H9 (cell line): ENCODE results near the gene GALNS. TPM values are rescaled to one million over a fixed set of nuclear protein-coding genes. Genes with fewer than 3 reads are reported as not detected.

Experiments
- DNase-seq: peaks from one replicate; pipeline ENCODE4 v3.0.0-alpha.2; 2017
- H2AFZ ChIP-seq: one replicate; pipeline ENCODE4 v1.6.1; 2013; ENCODE audit warnings: mild to moderate bottlenecking, low read length, control low read depth, moderate library complexity
- H2AK5ac ChIP-seq: 2 replicates; pipeline ENCODE4 v1.6.1; 2013; ENCODE audit warnings: low read length, control low read depth, mixed read lengths; ENCODE audit not compliant: insufficient read length
- H2BK120ac ChIP-seq: one replicate; pipeline ENCODE4 v1.6.1; 2013; ENCODE audit warnings: low read depth, mild to moderate bottlenecking, low read length, control low read depth, inconsistent platforms; ENCODE audit not compliant: poor library complexity, severe bottlenecking
- H2BK12ac ChIP-seq: 2 replicates; pipeline ENCODE4 v1.6.1; 2013; ENCODE audit warnings: low read length, control low read depth, mixed read lengths, low read depth; ENCODE audit not compliant: insufficient read length
- H2BK15ac ChIP-seq: 2 replicates; pipeline ENCODE4 v1.6.1; 2013; ENCODE audit warnings: low read depth, low read length, control low read depth
- H2BK20ac ChIP-seq: one replicate; pipeline ENCODE4 v1.6.1; 2013; ENCODE audit warnings: low read depth, mild to moderate bottlenecking, low read length, control low read depth, inconsistent platforms; ENCODE audit not compliant: poor library complexity, severe bottlenecking
- H2BK5ac ChIP-seq: 2 replicates; pipeline ENCODE4 v1.6.1; 2013; ENCODE audit warnings: low read length, control low read depth, mixed read lengths; ENCODE audit not compliant: insufficient read length
- H3K14ac ChIP-seq: 2 replicates; pipeline ENCODE4 v1.6.1; 2013; ENCODE audit warnings: low read length, control low read depth; ENCODE audit not compliant: insufficient read depth
- H3K18ac ChIP-seq: 2 replicates; pipeline ENCODE4 v1.6.1; 2013; ENCODE audit warnings: low read depth, mild to moderate bottlenecking, mixed read lengths, low read length, control low read depth; ENCODE audit not compliant: insufficient read length
- H3K23ac ChIP-seq: 2 replicates; pipeline ENCODE4 v1.6.1; 2013; ENCODE audit warnings: low read length, control low read depth, mixed read lengths, low read depth; ENCODE audit not compliant: insufficient read length
- H3K23me2 ChIP-seq: 2 replicates; pipeline ENCODE4 v1.6.1; 2013; ENCODE audit warnings: low read depth, mild to moderate bottlenecking, mixed read lengths, low read length, control low read depth; ENCODE audit not compliant: insufficient read length, poor library complexity, severe bottlenecking
- H3K27ac ChIP-seq: 2 replicates; pipeline ENCODE4 v1.5.1; 2013; ENCODE audit warnings: low read length, control low read depth, mixed read lengths, low read depth; ENCODE audit not compliant: insufficient read length
- H3K27me3 ChIP-seq: 2 replicates; pipeline ENCODE4 v1.6.1; 2013; ENCODE audit warnings: low read length, control low read depth, inconsistent platforms; ENCODE audit not compliant: insufficient read depth
- H3K4ac ChIP-seq: 2 replicates; pipeline ENCODE4 v1.6.1; 2013; ENCODE audit warnings: low read depth, mild to moderate bottlenecking, control low read depth, inconsistent platforms, low read length, moderate library complexity
- H3K4me1 ChIP-seq: 2 replicates; pipeline ENCODE4 v1.6.1; 2013; ENCODE audit warnings: low read length, control low read depth, inconsistent platforms; ENCODE audit not compliant: insufficient read depth
- H3K4me2 ChIP-seq: 2 replicates; pipeline ENCODE4 v1.6.1; 2013; ENCODE audit warnings: low read length, control low read depth, mixed read lengths; ENCODE audit not compliant: insufficient read length, insufficient read depth
- H3K56ac ChIP-seq: 2 replicates; pipeline ENCODE4 v1.6.1; 2013; ENCODE audit warnings: low read depth, mild to moderate bottlenecking, mixed read lengths, low read length, control low read depth; ENCODE audit not compliant: insufficient read length
- H3K79me1 ChIP-seq: 2 replicates; pipeline ENCODE4 v1.6.1; 2013; ENCODE audit warnings: low read depth, mild to moderate bottlenecking, moderate library complexity, low read length, control low read depth, inconsistent platforms; ENCODE audit not compliant: insufficient read depth, poor library complexity, severe bottlenecking
- H3K79me2 ChIP-seq: 2 replicates; pipeline ENCODE4 v1.6.1; 2013; ENCODE audit warnings: low read length, control low read depth, inconsistent platforms; ENCODE audit not compliant: insufficient read depth
- H3K9ac ChIP-seq: 2 replicates; pipeline ENCODE4 v1.6.1; 2013; ENCODE audit warnings: low read length, control low read depth, mixed read lengths; ENCODE audit not compliant: insufficient read length; ENCODE audit errors: extremely low read depth
- H3K9me3 ChIP-seq: one replicate; pipeline ENCODE4 v1.6.1; 2013; ENCODE audit warnings: low read depth, low read length, inconsistent platforms; ENCODE audit not compliant: control insufficient read depth
- H3T11ph ChIP-seq: one replicate; pipeline ENCODE4 v1.6.1; 2013; ENCODE audit warnings: mild to moderate bottlenecking, low read length, control low read depth, inconsistent platforms
- H4K20me1 ChIP-seq: one replicate; pipeline ENCODE4 v1.6.1; 2013; ENCODE audit not compliant: control insufficient read depth, insufficient read length, insufficient read depth
- H4K5ac ChIP-seq: 2 replicates; pipeline ENCODE4 v1.6.1; 2013; ENCODE audit warnings: low read depth, mild to moderate bottlenecking, mixed read lengths, low read length, control low read depth; ENCODE audit not compliant: insufficient read length
- H4K8ac ChIP-seq: replicated peaks from 2 replicates; pipeline ENCODE4 v1.6.1; 2013; ENCODE audit warnings: low read length, control low read depth, mixed read lengths, low read depth; ENCODE audit not compliant: insufficient read length
- H4K91ac ChIP-seq: 2 replicates; pipeline ENCODE4 v1.6.1; 2013; ENCODE audit warnings: low read depth, mild to moderate bottlenecking, moderate library complexity, mixed read lengths, low read length, control low read depth; ENCODE audit not compliant: insufficient read length
- H3K27ac Mint-ChIP-seq, 3 experiments: 2 replicates in 2 of 3; 3 replicates in 1 of 3; pipeline ENCODE4 v1.8.0; 2020 to 2021; ENCODE audit warnings: mixed read lengths in 3 of 3, mild to moderate bottlenecking in 1 of 3, moderate library complexity in 1 of 3
- H3K27me3 Mint-ChIP-seq: 2 replicates; pipeline ENCODE4 v1.8.0; 2021; ENCODE audit warnings: low read depth, mild to moderate bottlenecking, moderate library complexity, mixed read lengths
- H3K36me3 Mint-ChIP-seq, 3 experiments: 2 replicates in 2 of 3; 3 replicates in 1 of 3; pipeline ENCODE4 v1.8.0; 2020 to 2021; ENCODE audit warnings: low read depth in 3 of 3, mixed read lengths in 3 of 3; ENCODE audit not compliant: insufficient read depth in 1 of 3
- H3K4me1 Mint-ChIP-seq, 2 experiments: 2 replicates each; pipeline ENCODE4 v1.8.0; 2020; ENCODE audit warnings: mixed read lengths in 2 of 2
- H3K4me3 Mint-ChIP-seq, 2 experiments: 2 replicates in 1 of 2; 3 replicates in 1 of 2; pipeline ENCODE4 v1.8.0; 2020 to 2021; ENCODE audit warnings: mild to moderate bottlenecking in 2 of 2, mixed read lengths in 2 of 2, moderate library complexity in 1 of 2
- H3K9me3 Mint-ChIP-seq, 2 experiments: 2 replicates in 1 of 2; 3 replicates in 1 of 2; pipeline ENCODE4 v1.8.0; 2020; ENCODE audit warnings: mild to moderate bottlenecking in 2 of 2, mixed read lengths in 2 of 2, moderate library complexity in 1 of 2
- CTCF ChIP-seq: fragments of 200-600 bp; sonication (generic); conservative IDR thresholded peaks from 3 replicates; pipeline ENCODE4 v1.8.0; 2021; ENCODE audit warnings: antibody characterized with exemption, mild to moderate bottlenecking
- WGBS: extraction: QIAGEN DNeasy Blood & Tissue Kit; methylation state at CpG from one replicate; pipeline ENCODE4 v1.1.7; 2013; ENCODE audit warnings: missing lambda C conversion rate, low lambda C conversion rate, mixed read lengths; ENCODE audit not compliant: insufficient read length; ENCODE audit errors: extremely low coverage; 5-methylcytosine and 5-hydroxymethylcytosine counted together
- total RNA-seq: library from RNA; stranded (reverse); gene quantifications from 2 replicates; pipeline ENCODE4 v1.2.1, GENCODE V29; 2021

Gene GALNS
- total RNA-seq, 1 experiment from 2014 or later, result 20.3 TPM

GRCh38 chr16:88811769-88812512 is 44.8 kb downstream of the GALNS start, which contains the start of gene APRT:
TSS of gene APRT (minus strand) at chr16:88811928. CDS start at chr16:88811899, 29 bp downstream.
- Mint-ChIP-seq H3K4me3 (peak within 1 kb of the TSS; percentile 83 to 93), H3K27me3 (no peaks in the 10 kb centered on the region; the same call in 1 of the 2 replicates), H3K27ac (peak within 1 kb of the TSS; percentile 97 to 98 (median 97)), H3K4me1 (peaks cover 6 to 10% of the 10 kb centered on the region in 2 experiments), H3K9me3 (no peaks in the 10 kb centered on the region), H3K36me3 (peaks cover 17 to 40% (median 33%) of the 10 kb centered on the region in 3 experiments; a peak in 6 of 7 replicates)
- no peaks in the 10 kb centered on the region for H3K79me1 ChIP-seq
- H2BK20ac ChIP-seq, result no peak within 1 kb of the TSS
- no peaks in the 10 kb centered on the region for H3K27me3 ChIP-seq
- no peak within 1 kb of the TSS for H2BK12ac ChIP-seq
- H4K91ac ChIP-seq, result no peak within 1 kb of the TSS
- peak within 1 kb of the TSS; percentile 81 for H3K4me2 ChIP-seq
- no peak within 1 kb of the TSS for H2AFZ ChIP-seq
- no peak within 1 kb of the TSS for H3K23ac ChIP-seq
- H3K23me2 ChIP-seq, result peaks cover 9% of the 10 kb centered on the region
- H4K8ac ChIP-seq, result no peak within 1 kb of the TSS
- peak within 1 kb of the TSS; percentile 86 for H3K18ac ChIP-seq
- H4K5ac ChIP-seq, result no peak within 1 kb of the TSS
- no peaks in the 10 kb centered on the region for H3K4me1 ChIP-seq
- peak within 1 kb of the TSS; percentile 51 for H2BK120ac ChIP-seq
- H3K79me2 ChIP-seq, result peaks cover 3% of the 10 kb centered on the region; the same call in 1 of the 2 replicates
- no peaks in the 10 kb centered on the region for H3K9me3 ChIP-seq
- peak; percentile 55 for TF ChIP-seq CTCF
- H3K14ac ChIP-seq, result peak within 1 kb of the TSS; percentile 91
- no peak within 1 kb of the TSS for H3T11ph ChIP-seq
- peak within 1 kb of the TSS; percentile 82 for H3K9ac ChIP-seq
- DNase-seq, result peak; percentile 91
- WGBS, result no CpG with 5 or more reads among the region's 84 CpGs
- no peak within 1 kb of the TSS for H2AK5ac ChIP-seq
- H3K56ac ChIP-seq, result no peak within 1 kb of the TSS
- H2BK15ac ChIP-seq, result no peak within 1 kb of the TSS
- H2BK5ac ChIP-seq, result no peak within 1 kb of the TSS
- no peak within 1 kb of the TSS for H3K27ac ChIP-seq
- peaks cover 3% of the 10 kb centered on the region for H4K20me1 ChIP-seq
- H3K4ac ChIP-seq, result no peak within 1 kb of the TSS; the same call in 1 of the 2 replicates
